Activated CD4-positive, alpha-beta T cell treated with anti-CD3 and anti-CD28 coated beads, Interleukin-2, amount 50 U/mL, for 48 hours (primary cell): ENCODE results near the gene CUBN.

Experiments
- DNase-seq, 2 experiments: peaks; one replicate each; pipeline ENCODE4 v3.0.0-alpha.2; 2020

Gene CUBN

DNA sequence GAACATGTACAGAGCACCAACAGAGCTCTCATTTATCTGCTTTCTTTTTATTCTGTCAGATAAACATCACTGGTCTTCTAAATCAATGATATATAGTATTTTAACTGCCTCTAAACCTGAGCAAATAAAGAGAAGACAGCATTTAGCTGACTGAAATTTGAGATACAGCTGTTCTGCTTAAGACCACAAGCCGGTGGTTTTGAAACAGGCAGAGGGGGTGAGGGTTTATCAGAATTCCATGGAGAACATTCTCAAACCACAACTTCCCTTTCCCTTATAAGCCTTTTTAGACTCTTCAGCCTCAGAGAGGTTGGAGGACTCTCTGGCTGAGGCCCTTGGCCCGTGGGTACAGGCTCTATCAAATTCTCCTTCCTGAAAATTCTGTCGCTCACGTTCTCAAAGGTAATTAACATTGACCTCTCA, 225.0 kb downstream of the CUBN start:
- no peak for DNase-seq

DNA sequence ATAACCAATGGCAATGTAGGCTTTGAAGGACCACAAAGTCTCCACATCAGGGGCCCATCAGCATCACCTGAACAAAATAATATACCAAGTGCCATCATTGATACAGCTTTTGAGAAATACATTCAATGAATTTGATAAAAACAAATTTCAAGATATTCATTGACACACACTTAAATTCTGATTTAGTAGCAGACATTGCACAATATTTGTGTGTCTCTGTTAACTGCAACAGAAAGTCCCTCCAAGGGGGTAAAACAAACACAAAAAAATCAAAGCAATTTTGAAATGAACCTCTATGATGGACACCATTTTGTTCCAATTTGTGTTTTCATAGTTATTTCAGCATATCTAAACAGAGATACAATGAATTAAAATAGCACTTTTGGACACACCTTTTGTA, 225.6 kb downstream of the CUBN start:
- no peak for DNase-seq

DNA sequence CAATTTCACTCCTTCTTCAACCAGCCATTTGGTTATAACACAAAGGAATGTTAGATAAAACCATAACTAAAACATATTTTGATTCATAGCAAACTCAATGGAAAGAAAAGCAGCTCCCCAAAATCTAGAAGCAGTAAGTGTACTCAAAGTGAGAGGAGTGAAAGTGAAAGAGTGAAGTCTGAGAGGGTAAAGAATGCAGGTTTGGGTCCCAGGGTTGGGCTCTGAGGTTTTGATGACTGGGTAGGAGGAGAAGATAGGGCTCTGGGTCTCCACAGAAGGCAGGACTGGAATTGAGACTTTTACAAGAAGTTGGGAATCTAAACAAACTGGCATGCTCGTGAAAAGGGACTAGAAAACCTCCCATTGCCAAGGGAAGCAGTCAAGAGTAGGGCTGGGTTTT, 227.0 kb downstream of the CUBN start:
- peak; percentile 8 to 20 for DNase-seq

DNA sequence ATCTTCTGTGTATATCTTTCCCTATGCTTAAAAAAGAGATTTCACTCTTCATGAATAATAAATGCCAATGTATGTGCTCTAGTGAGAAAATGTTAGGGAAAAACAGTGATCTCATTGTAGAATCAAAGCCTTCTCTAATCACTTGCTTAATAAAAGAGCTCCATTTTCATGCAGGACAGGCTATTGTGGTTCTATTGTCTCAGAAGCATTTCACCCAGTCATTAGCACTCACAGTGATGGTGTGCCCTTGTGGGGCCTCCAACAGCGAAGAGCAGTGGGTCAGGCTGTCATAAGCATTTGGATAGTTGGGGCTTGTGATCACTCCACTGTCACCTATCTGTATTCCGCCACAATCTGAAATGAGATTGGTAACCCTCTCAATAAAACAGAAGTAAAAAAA, 228.5 kb downstream of the CUBN start:
- DNase-seq = no peak

DNA sequence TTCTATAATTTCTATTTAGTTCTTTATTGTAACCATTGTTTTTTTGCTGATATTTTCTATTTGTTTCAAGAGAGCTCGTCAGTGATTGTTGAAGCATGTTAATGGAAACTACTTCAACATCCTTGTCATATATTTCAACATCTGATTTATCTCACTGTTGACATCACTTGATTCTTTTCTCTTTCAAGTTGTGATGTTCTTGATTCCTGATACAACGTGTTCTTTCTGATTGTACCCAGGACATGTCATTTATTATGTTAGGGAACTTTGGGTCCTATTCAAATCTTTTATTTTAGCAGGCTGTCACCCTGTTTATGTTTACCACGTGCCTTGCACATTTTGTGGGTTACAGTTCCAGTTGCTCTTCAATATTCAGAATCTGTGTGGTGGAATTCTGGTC, 232.6 kb downstream of the CUBN start:
- no peak for DNase-seq

DNA sequence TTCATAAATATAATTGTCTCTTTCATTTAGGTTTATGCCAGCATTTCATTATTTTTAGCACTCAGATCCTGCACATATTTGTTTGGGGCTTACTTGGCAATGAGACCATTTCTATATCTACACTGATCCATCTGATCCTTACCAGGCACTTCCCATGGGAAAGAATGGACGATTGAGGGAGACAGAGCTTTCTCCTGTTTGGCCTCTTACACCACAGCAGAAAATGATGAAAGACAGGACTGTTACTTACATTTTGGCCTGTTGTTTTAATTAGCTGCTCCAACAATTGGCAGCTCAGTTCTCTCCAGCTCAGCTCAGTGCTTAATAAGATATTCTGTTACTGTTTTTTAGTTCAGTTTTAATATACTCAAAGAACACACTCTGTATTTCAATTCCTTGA, 234.8 kb downstream of the CUBN start:
- DNase-seq = no peak

DNA sequence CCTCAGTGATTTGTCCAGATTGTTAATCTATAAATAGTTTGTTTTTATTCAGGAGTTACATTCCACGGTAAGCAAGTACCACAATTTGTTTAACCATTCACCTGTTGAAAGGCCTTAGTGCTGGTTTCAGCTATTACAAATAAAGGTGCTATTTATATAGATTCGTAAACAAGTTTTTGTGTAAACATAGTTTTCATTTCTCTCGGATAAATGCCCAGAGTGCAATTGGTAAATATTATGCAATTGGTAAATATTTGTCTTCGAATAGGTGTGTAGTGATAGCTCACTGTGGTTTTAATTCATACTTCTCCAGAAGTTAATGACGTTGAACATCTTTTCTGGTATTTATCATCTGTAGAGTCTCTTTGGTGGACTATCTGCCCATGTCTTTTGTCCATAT, 235.9 kb downstream of the CUBN start:
- DNase-seq = no peak

DNA sequence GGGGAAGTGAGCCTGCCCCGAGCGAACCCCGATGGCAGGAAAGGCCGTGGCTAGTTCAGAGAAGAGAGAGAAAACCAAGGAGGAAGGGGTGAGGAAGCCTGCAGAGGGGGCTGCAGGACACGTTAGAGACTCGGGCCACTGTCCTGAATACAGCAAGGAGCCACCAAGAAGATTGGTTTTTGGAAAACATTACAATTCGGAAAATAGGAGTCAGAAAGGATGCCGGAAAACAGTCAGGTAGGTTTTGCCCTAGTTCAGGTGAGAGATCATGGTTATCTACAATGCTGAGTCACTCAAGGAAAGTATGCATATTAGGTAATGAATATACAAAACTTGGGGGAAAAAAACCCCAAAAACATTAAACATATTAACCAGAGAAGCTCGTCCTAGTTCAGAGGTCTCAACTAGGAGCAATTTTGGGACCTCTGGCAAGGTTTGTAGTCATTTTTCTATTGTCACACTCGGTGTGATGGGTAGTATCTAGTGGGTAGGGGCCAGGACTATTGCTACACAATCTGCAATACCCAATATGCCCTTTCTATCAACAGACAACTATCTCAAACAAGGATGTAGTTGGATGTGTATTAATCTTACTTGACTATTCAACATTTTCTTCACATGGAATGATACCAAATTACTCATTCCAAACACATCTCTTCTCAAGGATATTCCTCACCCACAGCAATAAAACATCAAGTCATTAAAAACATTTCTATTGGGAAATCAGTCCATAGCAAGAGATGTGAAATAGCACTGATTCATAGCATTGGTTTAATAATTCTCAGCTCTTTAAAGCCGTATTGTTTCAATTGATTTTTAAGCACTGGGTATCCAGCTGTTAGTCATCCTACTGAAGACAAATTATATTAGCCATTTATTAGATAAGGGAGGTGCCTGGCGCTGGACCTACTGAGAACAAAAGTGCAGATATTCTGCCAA, 238.0 kb downstream of the CUBN start:
- DNase-seq = peak; percentile 56 to 61

DNA sequence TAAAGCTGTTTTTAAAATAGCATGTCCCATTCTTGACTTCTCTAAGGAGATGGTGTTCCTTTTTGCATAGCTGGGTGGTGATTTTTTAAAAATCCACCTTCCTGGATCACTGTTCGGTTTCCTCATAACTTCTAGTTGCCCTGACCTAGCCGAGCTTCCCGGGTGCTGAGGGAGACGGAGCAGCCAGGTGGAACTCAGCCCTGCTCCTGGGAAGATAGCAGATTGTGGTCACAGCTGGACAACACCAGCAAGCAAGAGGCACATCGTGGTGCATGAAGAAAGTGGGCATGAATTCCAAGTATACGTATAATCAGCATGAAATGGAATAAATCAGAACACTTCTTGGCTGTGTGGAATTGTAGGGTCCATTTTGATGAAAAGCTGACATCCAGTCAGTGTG, 238.9 kb downstream of the CUBN start:
- no peak for DNase-seq

DNA sequence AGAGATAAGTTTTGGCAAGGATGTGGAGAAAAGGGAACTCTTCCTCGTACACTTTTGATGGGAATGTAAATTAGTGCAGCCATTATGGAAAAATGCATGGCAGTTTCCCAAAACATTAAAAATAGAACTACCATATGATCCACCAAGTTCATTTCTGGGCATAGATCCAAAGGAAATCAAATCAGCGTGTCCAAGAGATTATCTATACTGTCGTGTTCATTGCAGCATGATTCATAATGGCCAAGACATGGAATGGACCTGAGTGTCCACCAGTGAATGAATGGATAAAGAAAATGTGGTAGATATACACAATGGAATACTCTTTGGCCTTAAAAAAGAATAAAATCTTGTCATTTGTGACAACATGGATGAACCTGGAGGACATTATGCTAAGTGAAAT, 242.0 kb downstream of the CUBN start:
- no peak for DNase-seq

DNA sequence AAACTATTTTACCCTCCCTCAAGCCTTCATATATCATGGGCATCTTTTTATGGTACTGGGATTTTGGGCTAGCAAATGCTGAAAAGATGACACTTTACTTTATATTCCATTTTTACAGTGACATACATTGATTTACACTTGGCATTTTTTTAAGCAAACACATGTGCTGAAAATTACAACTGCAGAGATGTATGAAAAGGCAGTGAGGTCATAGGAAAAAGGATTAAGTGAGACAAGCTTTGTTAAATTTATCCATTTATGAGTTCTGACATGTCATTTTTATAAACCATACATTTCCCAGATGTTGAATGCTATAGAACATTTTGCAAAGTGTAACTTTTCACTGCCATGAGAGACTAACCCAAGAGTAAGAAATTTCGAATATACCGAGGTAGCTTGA, 243.6 kb downstream of the CUBN start:
- no peak for DNase-seq

DNA sequence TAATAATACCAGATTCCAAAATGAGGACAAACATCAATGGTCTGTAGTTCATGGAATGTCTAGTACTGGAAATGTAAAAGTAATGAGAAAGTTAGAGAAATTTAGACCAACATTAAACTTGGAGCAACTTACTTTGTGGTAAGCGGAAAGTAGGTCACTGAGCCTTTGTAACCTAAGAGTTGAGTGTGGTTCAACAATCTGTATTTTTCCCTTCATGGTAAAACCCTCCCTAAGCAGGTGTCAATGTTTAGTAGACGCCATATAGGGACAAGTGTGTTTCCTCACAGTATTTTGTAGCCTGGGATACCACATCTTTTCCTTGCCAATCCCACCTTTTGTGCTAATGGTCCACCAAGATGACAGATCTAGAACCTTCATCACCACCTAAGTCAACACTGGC, 245.1 kb downstream of the CUBN start:
- DNase-seq = no peak

DNA sequence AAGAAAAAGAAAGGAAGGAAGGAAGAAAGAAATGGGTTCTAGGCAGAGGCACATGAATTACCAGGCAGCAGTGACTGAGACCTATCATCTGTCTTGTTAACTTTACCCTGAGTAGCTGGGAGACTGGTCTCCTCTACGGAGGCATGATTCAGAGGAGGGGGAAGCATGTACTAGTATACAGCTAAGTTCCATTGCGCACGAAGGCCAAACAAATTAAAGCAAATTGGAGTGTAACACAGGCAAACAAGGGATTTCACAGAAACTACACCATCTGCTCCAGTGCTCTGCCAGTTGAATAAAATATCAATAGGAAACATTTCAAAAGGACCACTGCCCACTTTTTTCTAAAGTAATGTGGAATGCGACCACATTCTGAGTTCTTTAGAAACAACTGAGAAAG, 246.5 kb downstream of the CUBN start:
- no peak for DNase-seq

DNA sequence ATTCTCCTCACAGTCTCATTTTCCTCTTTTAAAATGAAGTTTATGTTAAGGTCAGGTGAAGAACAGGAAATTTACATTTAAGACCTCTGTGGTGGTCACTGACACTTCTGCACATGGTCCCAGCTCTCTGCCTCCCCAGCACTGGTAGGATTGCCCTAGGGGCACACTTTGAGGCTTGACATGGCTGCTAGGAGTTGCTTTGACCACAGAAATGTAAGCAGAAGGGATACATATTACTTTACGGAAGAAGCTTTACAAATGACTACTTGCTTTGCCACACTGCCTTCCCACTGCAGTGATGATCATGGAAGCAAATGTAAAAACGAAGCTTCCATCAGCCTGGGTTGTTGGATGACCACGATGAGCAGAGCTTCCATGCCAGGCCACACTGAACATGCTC, 259.3 kb downstream of the CUBN start:
- no peak for DNase-seq

DNA sequence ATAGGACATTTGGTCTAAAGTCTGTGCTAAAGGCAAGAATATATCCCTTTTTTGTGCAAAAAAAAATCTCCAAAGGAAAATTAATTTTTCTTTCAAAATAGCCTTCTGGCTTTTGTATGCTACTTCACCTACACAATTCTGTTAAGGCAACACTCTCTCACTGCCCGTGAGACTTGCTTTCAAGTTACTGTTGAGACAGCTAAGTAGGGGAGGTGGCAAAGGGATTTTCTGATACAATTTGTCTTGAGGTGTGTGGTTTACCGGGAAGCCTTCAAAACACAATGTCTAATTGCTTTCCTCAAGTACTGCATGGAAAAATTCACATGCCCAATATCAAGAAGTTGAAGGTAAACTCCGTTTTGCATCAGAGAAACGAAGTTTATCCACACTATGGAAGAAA, 261.6 kb downstream of the CUBN start:
- no peak for DNase-seq

DNA sequence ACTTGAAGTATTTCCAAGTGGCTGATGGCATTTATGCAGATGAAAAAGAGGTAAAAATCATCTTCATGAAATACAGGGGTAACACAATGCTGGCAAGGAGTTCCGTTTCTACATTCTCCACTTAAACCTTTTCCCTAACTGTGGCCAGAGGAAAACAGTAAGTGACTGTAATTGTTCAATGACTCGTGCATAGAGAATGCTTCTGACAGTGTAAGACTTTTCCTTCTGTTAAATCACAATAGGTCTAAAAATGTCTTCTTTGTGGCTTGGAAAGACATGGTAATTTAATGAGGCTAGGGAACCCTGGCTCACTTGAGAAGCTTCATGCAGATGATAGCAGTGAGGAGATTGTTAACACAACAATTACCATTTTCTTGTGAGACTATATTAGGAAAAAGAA, 262.1 kb downstream of the CUBN start:
- no peak for DNase-seq

DNA sequence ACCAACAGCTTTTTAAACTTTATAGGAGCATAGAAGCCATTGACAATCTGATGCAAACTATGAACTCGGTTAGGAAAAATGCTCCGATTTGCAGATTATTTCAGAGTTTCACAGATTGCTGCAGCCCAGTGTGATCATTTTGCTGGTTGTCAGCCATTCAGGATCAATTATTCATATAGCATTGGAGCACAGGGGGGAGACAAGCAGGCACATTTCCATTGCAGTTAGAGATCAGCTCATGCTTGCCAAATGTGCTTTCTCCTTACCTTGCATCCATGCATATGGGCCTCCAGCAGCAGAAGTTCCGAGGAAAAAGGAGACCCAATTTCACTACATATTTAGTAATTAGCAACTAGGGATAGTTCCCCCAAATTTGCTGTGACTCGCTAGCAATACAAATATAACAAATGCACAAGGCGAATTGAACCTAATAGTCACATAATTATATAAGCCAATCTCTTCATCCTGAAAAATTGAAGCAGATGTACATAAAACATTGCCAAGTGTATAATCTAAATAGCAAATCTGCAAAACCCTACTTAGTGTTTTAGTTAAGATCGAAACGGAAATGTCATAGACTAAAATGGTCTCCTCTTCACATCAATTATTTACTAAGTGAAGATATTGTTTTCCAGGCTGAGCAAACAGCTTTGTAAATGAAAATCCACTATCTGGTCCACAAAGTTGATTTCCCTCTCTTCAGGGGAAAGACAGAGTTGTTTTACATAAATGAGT, 262.9 kb downstream of the CUBN start:
- DNase-seq = no peak

DNA sequence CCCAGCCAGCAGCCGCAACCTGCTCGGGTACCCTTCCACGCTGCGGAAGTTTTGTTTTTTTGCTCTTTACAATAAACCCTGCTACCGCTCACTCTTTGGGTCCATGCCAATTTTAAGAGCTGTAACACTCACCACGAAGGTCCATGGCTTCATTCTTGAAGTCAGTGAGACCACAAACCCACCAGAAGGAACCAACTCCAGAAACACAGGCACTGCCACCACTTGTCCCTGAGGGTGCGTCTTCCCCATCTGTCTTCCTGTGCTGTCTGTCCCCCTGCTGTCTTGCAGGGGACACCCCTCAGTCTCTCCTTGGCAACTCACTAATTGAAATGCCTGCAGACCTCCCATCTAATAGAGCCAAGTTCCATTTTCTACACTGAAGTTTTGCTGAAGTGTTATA, 263.8 kb downstream of the CUBN start:
- DNase-seq = no peak

DNA sequence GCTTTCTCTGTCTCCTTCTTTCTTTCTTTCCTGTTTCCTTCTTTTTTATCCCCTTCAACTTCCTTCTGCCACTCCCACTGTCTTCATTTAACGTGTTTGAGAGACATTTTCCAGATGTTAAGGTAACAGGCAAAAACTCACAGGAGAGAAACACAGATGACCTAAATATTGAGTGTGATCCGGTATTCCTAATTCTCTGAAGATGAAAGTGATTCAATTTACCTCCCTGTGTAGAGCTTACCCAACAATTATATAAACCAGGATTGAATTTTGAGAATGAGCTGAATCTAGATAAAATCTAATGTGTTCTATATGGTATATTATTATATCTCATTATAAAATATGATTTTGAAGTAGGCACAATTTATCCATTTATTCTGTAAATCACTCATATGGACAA, 265.8 kb downstream of the CUBN start:
- DNase-seq = no peak

DNA sequence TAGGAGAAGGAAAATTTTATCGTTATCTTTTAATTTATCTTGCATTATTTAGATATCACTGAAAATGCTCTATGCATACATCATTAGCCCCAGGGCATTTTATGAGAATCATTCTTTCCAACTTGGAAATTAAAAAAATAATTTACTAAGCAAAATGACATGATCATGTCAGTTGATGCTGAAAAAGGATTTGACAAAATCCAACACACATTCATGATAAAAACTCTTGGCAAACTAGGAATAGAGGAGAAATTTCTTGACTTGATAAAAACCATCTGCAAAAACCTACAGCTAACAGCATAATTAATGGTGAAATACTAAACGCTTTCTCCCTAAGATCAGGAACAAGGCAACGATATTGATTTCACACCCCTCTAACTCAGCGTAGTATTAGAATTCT, 272.2 kb downstream of the CUBN start:
- DNase-seq = no peak

DNA sequence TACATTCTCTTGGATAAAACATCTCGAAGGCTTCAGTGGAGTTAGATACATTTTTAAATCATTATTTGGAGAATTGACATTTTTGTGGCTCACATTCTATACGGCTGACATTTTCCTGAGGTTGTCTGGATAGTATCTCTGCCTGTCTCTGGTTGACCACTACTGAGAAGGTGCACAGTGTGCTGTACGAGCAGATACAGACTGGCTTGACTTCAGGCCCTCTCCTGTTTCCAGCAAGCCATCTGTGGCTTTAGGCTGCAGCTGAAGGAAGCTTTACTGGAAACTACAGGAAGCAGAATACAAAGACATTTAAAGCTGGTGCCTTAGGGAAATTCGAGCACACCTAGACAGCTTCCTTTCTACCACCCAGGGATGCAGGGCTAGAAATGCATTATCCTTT, 273.0 kb downstream of the CUBN start:
- DNase-seq = no peak

DNA sequence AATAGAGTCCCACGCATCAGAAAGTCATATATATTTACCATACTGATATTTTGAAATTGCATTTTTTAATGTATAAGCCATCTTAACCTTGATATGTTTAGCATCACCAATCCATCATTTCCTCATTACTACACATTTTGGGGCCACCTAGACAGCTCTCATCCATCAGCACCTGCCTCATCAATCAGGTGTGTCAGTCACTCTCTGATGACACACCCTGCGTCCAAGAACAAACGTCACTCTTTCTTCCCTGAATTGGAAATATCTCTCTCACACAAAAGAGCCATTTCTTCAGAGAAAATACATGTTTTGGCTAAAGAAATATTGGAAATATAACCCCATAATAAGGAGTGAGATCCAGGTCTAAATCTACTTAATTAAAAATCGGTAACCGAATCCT, 273.5 kb downstream of the CUBN start:
- DNase-seq = no peak

DNA sequence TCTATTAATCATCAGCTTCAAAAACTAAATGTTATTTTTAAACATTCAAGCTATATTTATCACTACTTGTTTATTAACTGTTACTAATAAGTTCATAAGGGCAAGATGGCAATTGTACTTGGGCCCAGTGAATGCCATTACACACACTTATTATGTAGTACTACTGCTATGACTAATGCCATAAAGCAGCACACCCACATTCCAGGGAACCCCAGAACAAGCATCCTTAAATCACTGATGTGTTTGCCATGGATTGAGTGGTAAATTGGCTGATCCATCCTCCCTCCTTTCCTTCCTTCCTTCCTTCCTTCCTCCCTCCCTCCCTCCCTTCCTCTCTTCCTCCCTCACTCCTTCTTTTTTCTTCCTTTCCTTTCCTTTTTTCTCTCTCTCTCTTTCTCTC, 275.0 kb downstream of the CUBN start:
- DNase-seq = no peak

DNA sequence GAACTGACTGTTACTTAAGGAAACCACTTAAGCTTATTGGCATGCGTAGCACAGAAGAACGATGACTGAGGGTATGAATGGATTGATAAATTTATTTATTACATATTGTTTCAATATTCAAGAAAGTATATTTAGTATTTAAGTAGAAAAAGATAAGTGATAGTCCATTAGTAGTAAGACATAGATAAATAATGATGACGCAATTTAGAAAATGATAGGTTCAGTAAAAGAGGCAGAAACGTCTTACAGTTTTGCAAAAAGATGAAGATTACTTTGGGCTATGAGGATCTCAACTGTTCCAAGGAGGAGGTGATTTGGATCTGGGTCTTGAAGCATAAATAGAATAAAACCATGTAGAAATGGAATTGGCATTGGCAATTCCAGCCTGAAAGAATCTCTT, 275.8 kb downstream of the CUBN start:
- no peak for DNase-seq

DNA sequence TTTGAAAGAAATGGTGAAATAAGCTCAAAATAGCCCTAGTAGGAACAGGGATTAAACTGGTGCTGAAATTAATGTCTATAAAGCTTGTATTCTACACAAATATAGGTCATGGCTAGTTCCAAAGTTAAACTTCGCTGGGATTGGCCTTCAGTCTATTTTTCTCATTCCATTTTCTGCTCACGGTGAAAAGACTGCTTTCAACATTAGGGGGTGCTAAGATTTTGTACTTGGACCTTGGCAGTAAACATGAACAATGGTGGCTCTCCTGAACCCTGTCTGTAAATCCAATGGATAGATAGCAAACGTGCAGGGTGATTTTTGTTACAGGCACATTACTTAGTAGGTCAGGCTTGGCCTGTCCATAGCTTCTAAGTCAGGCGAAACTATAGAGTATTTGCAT, 276.4 kb downstream of the CUBN start:
- no peak for DNase-seq
